Endodermal cell (in vitro differentiated cells): ENCODE results near the gene KDM8. TPM values are rescaled to one million over a fixed set of nuclear protein-coding genes. Genes with fewer than 3 reads are reported as not detected.
A peak's percentile ranks its signal among the peaks of the same experiment; 100 is the strongest.

Experiments
- DNase-seq: peaks from one replicate; pipeline ENCODE4 v3.0.0-alpha.2; 2017
- H3K27ac ChIP-seq: 2 replicates; pipeline ENCODE4 v1.5.1; 2013; ENCODE audit warnings: mild to moderate bottlenecking, low read depth, low read length, moderate library complexity
- H3K27me3 ChIP-seq: 2 replicates; pipeline ENCODE4 v1.6.1; 2013; ENCODE audit warnings: mild to moderate bottlenecking, low read length, moderate library complexity; ENCODE audit not compliant: insufficient read depth, control insufficient read depth, poor library complexity, severe bottlenecking
- H3K36me3 ChIP-seq: 2 replicates; pipeline ENCODE4 v1.7.0; 2013; ENCODE audit warnings: mild to moderate bottlenecking, low read length, moderate library complexity; ENCODE audit not compliant: control insufficient read depth, insufficient read depth
- H3K4me1 ChIP-seq: one replicate; pipeline ENCODE4 v1.7.0; 2013; ENCODE audit warnings: low read length; ENCODE audit not compliant: control insufficient read depth, insufficient read depth
- H3K4me3 ChIP-seq: 2 replicates; pipeline ENCODE4 v1.5.1; 2013; ENCODE audit warnings: mild to moderate bottlenecking, low read length, moderate library complexity
- H3K9ac ChIP-seq: 2 replicates; pipeline ENCODE4 v1.6.1; 2013; ENCODE audit warnings: mild to moderate bottlenecking, low read length, moderate library complexity; ENCODE audit not compliant: poor library complexity, severe bottlenecking; ENCODE audit errors: extremely low read depth
- H3K9me3 ChIP-seq: 2 replicates; pipeline ENCODE4 v1.6.1; 2013; ENCODE audit warnings: mild to moderate bottlenecking, low read length, moderate library complexity; ENCODE audit not compliant: control insufficient read depth
- H3K27ac Mint-ChIP-seq: 2 replicates; pipeline ENCODE4 v1.8.0; 2020; ENCODE audit warnings: mixed read lengths
- H3K27me3 Mint-ChIP-seq: 2 replicates; pipeline ENCODE4 v1.8.0; 2021; ENCODE audit warnings: mild to moderate bottlenecking, mixed read lengths; ENCODE audit not compliant: insufficient read depth
- H3K36me3 Mint-ChIP-seq: 2 replicates; pipeline ENCODE4 v1.8.0; 2020; ENCODE audit warnings: low read depth, mixed read lengths
- H3K4me1 Mint-ChIP-seq: 2 replicates; pipeline ENCODE4 v1.8.0; 2020; ENCODE audit warnings: mixed read lengths
- H3K4me3 Mint-ChIP-seq: 2 replicates; pipeline ENCODE4 v1.8.0; 2020; ENCODE audit warnings: mild to moderate bottlenecking, moderate library complexity, mixed read lengths
- H3K9me3 Mint-ChIP-seq: 2 replicates; pipeline ENCODE4 v1.8.0; 2020; ENCODE audit warnings: mild to moderate bottlenecking, mixed read lengths
- CTCF ChIP-seq: fragments of 200-600 bp; sonication (generic); conservative IDR thresholded peaks from 2 replicates; pipeline ENCODE4 v1.5.0; 2021; ENCODE audit warnings: antibody characterized with exemption, mild to moderate bottlenecking
- WGBS, 2 experiments: methylation state at CpG; one replicate each; pipeline versions ENCODE4 v1.1.5 to v1.1.7; 2013; ENCODE audit warnings: missing lambda C conversion rate in 2 of 2, mixed read lengths in 1 of 2; ENCODE audit not compliant: insufficient coverage in 1 of 2, insufficient read length in 1 of 2; 5-methylcytosine and 5-hydroxymethylcytosine counted together
- total RNA-seq, 2 donors: library from RNA; stranded (reverse); fragmentation: NEBNext Ultra II Directional in 1 of 2; extraction: Animal tissue kit (Norgen Biotek cat#: 25700) in 1 of 2; gene quantifications; 2 replicates in 1 of 2; 3 replicates in 1 of 2; pipeline ENCODE4 v1.2.1, GENCODE V29; 2021

The KDM8 gene
- total RNA-seq, 2 donors from 2014 or later = 11.0 to 12.1 TPM

GRCh38 chr16:27197004-27197403 is 6.3 kb upstream of the KDM8 start:
- no peaks in the 10 kb centered on the region for H3K36me3 Mint-ChIP-seq
- Histone ChIP-seq H3K36me3 (no peaks in the 10 kb centered on the region), H3K27ac (no peak overlapping the region), H3K4me1 (peaks cover 4% of the 10 kb centered on the region), H3K9me3 (no peaks in the 10 kb centered on the region), H3K9ac (no peak overlapping the region), H3K27me3 (no peaks in the 10 kb centered on the region), H3K4me3 (no peak overlapping the region)
- peaks cover 32% of the 10 kb centered on the region for H3K4me1 Mint-ChIP-seq
- no peak overlapping the region for H3K27ac Mint-ChIP-seq
- no peak overlapping the region for H3K4me3 Mint-ChIP-seq
- WGBS, 2 experiments = 82 to 88% methylated on average over 4 of the region's 4 CpGs
- peaks cover 28% of the 10 kb centered on the region for H3K9me3 Mint-ChIP-seq
- H3K27me3 Mint-ChIP-seq = peaks cover 9% of the 10 kb centered on the region
- no peak for TF ChIP-seq CTCF
- no peak for DNase-seq

GRCh38 chr16:27198451-27199234 is 4.7 kb upstream of the KDM8 start:
- DNase-seq = no peak
- H3K4me3 ChIP-seq = no peak overlapping the region
- H3K36me3 Mint-ChIP-seq = no peaks in the 10 kb centered on the region
- H3K27me3 Mint-ChIP-seq = peaks cover 9% of the 10 kb centered on the region
- H3K27ac Mint-ChIP-seq = peak overlapping the region; percentile 59
- H3K9ac ChIP-seq = no peak overlapping the region
- H3K9me3 Mint-ChIP-seq = peaks cover 35% of the 10 kb centered on the region
- H3K27me3 ChIP-seq = no peaks in the 10 kb centered on the region
- WGBS, 2 experiments = 92 to 93% methylated on average over 12 of the region's 12 CpGs
- H3K27ac ChIP-seq = no peak overlapping the region
- H3K4me1 Mint-ChIP-seq = peaks cover 38% of the 10 kb centered on the region
- peaks cover 9% of the 10 kb centered on the region for H3K4me1 ChIP-seq
- H3K4me3 Mint-ChIP-seq = no peak overlapping the region
- no peaks in the 10 kb centered on the region for H3K9me3 ChIP-seq
- no peak for TF ChIP-seq CTCF
- H3K36me3 ChIP-seq = no peaks in the 10 kb centered on the region

GRCh38 chr16:27199235-27199586 is 4.1 kb upstream of the KDM8 start:
- Histone ChIP-seq H3K4me3 (no peak overlapping the region), H3K36me3 (no peaks in the 10 kb centered on the region), H3K9me3 (no peaks in the 10 kb centered on the region), H3K9ac (no peak overlapping the region), H3K27me3 (no peaks in the 10 kb centered on the region), H3K4me1 (peaks cover 9% of the 10 kb centered on the region), H3K27ac (no peak overlapping the region)
- Mint-ChIP-seq H3K36me3 (no peaks in the 10 kb centered on the region), H3K4me3 (no peak overlapping the region), H3K4me1 (peaks cover 40% of the 10 kb centered on the region), H3K27ac (no peak overlapping the region), H3K27me3 (peaks cover 9% of the 10 kb centered on the region), H3K9me3 (peaks cover 35% of the 10 kb centered on the region)
- TF ChIP-seq CTCF = no peak
- no peak for DNase-seq
- WGBS, 2 experiments = 100% methylated on average over 1 to 3 of the region's 3 CpGs
